ENCODE results near the gene EIF2S2.

The EIF2S2 gene

GRCh38 chr20:34045294-34045693 lies 66.7 kb downstream of the EIF2S2 start:
- TF ChIP-seq, protein P1, sequence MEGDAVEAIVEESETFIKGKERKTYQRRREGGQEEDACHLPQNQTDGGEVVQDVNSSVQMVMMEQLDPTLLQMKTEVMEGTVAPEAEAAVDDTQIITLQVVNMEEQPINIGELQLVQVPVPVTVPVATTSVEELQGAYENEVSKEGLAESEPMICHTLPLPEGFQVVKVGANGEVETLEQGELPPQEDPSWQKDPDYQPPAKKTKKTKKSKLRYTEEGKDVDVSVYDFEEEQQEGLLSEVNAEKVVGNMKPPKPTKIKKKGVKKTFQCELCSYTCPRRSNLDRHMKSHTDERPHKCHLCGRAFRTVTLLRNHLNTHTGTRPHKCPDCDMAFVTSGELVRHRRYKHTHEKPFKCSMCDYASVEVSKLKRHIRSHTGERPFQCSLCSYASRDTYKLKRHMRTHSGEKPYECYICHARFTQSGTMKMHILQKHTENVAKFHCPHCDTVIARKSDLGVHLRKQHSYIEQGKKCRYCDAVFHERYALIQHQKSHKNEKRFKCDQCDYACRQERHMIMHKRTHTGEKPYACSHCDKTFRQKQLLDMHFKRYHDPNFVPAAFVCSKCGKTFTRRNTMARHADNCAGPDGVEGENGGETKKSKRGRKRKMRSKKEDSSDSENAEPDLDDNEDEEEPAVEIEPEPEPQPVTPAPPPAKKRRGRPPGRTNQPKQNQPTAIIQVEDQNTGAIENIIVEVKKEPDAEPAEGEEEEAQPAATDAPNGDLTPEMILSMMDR (IDR thresholded peaks at IDR 0.05; ENCODE audit: low read depth, low read length, missing control alignments) = no peak
- no peak for DNase-seq (ENCODE audit: extremely low read depth, low read depth)
- H3K4me3 ChIP-seq (replicated peaks; ENCODE audit: low read depth, low read length) = no peak overlapping the region

GRCh38 chr20:34043025-34043424 lies 69.0 kb downstream of the EIF2S2 start:
- H3K4me3 ChIP-seq (replicated peaks; ENCODE audit: low read depth, low read length) = no peak overlapping the region
- TF ChIP-seq, protein P1 (IDR thresholded peaks at IDR 0.05; ENCODE audit: low read depth, low read length, missing control alignments) = no peak
- DNase-seq (ENCODE audit: extremely low read depth, low read depth) = no peak

DNA sequence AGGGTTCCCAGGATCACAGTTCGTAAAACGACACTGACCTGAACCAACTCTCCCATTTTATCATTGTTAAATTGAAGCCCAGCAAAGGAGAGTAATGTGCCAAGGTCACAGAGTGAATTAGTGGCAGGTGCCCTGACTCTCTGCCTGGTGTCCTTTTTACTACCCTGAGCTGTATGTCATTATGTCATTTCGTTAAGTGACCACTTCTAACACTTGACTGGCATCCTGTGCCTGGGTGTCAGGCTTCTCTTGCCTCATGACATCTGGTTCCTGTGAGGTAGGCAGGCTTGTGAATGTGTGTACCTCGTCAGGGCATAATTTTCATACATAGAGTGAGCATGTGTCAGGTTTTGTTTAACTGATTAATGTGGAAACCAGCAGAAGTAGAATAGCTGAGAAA lies 69.8 kb downstream of the EIF2S2 start:
- TF ChIP-seq, protein P1 (IDR thresholded peaks at IDR 0.05; ENCODE audit: low read depth, low read length, missing control alignments) = no peak
- H3K4me3 ChIP-seq (replicated peaks; ENCODE audit: low read depth, low read length) = no peak overlapping the region
- DNase-seq (ENCODE audit: extremely low read depth, low read depth) = no peak

DNA sequence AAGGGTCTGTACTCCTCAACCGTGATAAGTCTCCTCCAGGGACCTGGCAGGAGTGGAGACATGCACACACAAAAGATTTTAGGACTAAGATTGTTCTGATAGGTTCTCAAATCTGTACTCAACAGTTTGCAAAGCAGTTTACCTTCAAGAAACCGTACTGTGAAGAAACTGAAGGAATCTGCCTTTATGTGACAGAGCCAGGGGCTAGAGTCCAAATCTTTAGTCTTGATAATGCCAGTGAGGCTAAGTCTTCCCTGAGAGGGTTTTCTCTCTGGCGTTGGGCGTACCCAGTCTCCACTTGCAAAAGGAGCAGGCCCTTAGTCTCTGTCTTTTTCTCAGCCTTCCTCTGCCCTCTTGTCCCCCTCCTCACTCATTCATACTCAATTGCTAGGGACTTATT lies 70.8 kb downstream of the EIF2S2 start:
- H3K4me3 ChIP-seq (replicated peaks; ENCODE audit: low read depth, low read length) = no peak overlapping the region
- TF ChIP-seq, protein P1 (IDR thresholded peaks at IDR 0.05; ENCODE audit: low read depth, low read length, missing control alignments) = no peak
- no peak for DNase-seq (ENCODE audit: extremely low read depth, low read depth)

- no peak for DNase-seq (ENCODE audit: extremely low read depth, low read depth)
- TF ChIP-seq, protein P1 (IDR thresholded peaks at IDR 0.05; ENCODE audit: low read depth, low read length, missing control alignments) = no peak
- H3K4me3 ChIP-seq (replicated peaks; ENCODE audit: low read depth, low read length) = no peak overlapping the region
These were observed 71.6 kb downstream of the EIF2S2 start for GRCh38 chr20:34040300-34040995.
